IMR-90 (cell line): ENCODE data around the gene PFN1.

ENCODE experiments used
- CEBPB ChIP-seq: IDR thresholded peaks from 2 replicates; pipeline ENCODE4 v1.6.1; 2012; ENCODE audit warnings: low read depth, low read length, improper control_type of control experiment
- CTCF ChIP-seq: conservative IDR thresholded peaks from 2 replicates; pipeline ENCODE4 v1.5.1; 2012; ENCODE audit warnings: mild to moderate bottlenecking, low read depth, low read length, improper control_type of control experiment
- ELK1 ChIP-seq: fragments of 150-350 bp; IDR thresholded peaks from 2 replicates; pipeline ENCODE4 v1.6.1; 2016; ENCODE audit warnings: low read depth, mild to moderate bottlenecking, low read length, moderate library complexity, borderline replicate concordance
- POLR2A ChIP-seq: IDR thresholded peaks from 2 replicates; pipeline ENCODE4 v1.6.1; 2012; ENCODE audit warnings: mild to moderate bottlenecking, low read depth, low read length
- RAD21 ChIP-seq: IDR thresholded peaks from 2 replicates; pipeline ENCODE4 v1.6.1; 2012; ENCODE audit warnings: low read length, improper control_type of control experiment

GRCh38 chr17:4945944-4946280 lies 2.4 kb downstream of the PFN1 start:
- TF ChIP-seq POLR2A (no peak), CTCF (no peak), ELK1 (no peak), RAD21 (no peak), CEBPB (no peak)
